K562 (cell line): ENCODE data around the gene INTS1. TPM values are rescaled to one million over a fixed set of nuclear protein-coding genes. Genes with fewer than 3 reads are reported as not detected.

Experiments
- CCAR2 ChIP-seq: fragments of 200-400 bp; formaldehyde crosslinking; IDR thresholded peaks from 2 replicates; pipeline ENCODE4 v1.6.1; 2017; ENCODE audit warnings: mild to moderate bottlenecking, low read depth, low read length
- HMGN3 ChIP-seq: IDR thresholded peaks from 2 replicates; pipeline ENCODE4 v1.6.1; 2011; ENCODE audit warnings: borderline replicate concordance, low read depth, mild to moderate bottlenecking, mixed read lengths, low read length; ENCODE audit not compliant: insufficient read length; ENCODE audit errors: extremely low read depth
- MED1 ChIP-seq: sonication (generic); formaldehyde crosslinking; IDR thresholded peaks from 2 replicates; pipeline ENCODE4 v1.8.1; 2023; ENCODE audit warnings: missing genetic modification reagents, borderline replicate concordance
- POLR2B ChIP-seq: fragments of 450-650 bp; IDR thresholded peaks from 2 replicates; pipeline ENCODE4 v1.6.1; 2018; ENCODE audit warnings: low read depth; ENCODE audit not compliant: partially characterized antibody
- RBM22 ChIP-seq: fragments of 200-400 bp; formaldehyde crosslinking; IDR thresholded peaks from 2 replicates; pipeline ENCODE4 v1.6.1; 2018; ENCODE audit warnings: low read length, low read depth; ENCODE audit not compliant: poor library complexity, severe bottlenecking
- SETDB1 ChIP-seq: IDR thresholded peaks from one replicate; pipeline ENCODE4 v1.6.1; 2012; ENCODE audit warnings: low read length, control low read depth, inconsistent platforms
- SMAD2 ChIP-seq: fragments of 150-350 bp; IDR thresholded peaks from 2 replicates; pipeline ENCODE4 v1.6.1; 2014; ENCODE audit warnings: low read depth, mild to moderate bottlenecking, low read length
- U2AF1 ChIP-seq: fragments of 200-400 bp; formaldehyde crosslinking; optimal IDR thresholded peaks from 2 replicates; pipeline ENCODE3; 2017; ENCODE audit warnings: mild to moderate bottlenecking, low read depth, low read length, moderate library complexity
- U2AF2 ChIP-seq: fragments of 200-400 bp; formaldehyde crosslinking; optimal IDR thresholded peaks from 2 replicates; pipeline ENCODE3; 2017; ENCODE audit warnings: low read depth, mild to moderate bottlenecking, low read length
- ZC3H11A ChIP-seq: IDR thresholded peaks from 2 replicates; pipeline ENCODE4 v1.6.1; 2012; ENCODE audit warnings: low read depth, low read length, improper control_type of control experiment
- ZFPM2 ChIP-seq: fragments of 250-450 bp; sonication (Bioruptor Pico); IDR thresholded peaks from 2 replicates; pipeline ENCODE4 v1.5.1; 2022; ENCODE audit warnings: mild to moderate bottlenecking
- ZKSCAN1 ChIP-seq: fragments of 150-350 bp; IDR thresholded peaks from 2 replicates; pipeline ENCODE4 v1.6.1; 2016; ENCODE audit warnings: low read depth, low read length
- ZNF696 ChIP-seq: fragments of 250-450 bp; sonication (Bioruptor Pico); conservative IDR thresholded peaks from 2 replicates; pipeline ENCODE4 v1.4.0; 2020; ENCODE audit warnings: mild to moderate bottlenecking, moderate library complexity
- polyA plus RNA-seq, 8 experiments: library from polyadenylated mRNA; depleted of rRNA in 4 of 8; stranded (reverse) in 5 of 8; unstranded in 3 of 8; fragments of >200 nt; fragmentation: Nextera tagmentation in 2 of 8; fragmentation: Illumina TruSeq in 1 of 8; extraction: Ambion mirVana in 2 of 8; extraction: Trizol in 1 of 8; gene quantifications; 2 replicates each; pipeline versions ENCODE4 v1.2.1 to v1.2.3, GENCODE V29; 2011 to 2014; ENCODE audit warnings: inconsistent platforms in 1 of 8, missing spikeins in 1 of 8
- total RNA-seq, 7 experiments: library from RNA; depleted of rRNA in 6 of 7; stranded (reverse); fragments of >200 nt in 6 of 7; fragmentation: Illumina TruSeq in 2 of 7; extraction: Trizol in 2 of 7; gene quantifications; 2 replicates each; pipeline versions ENCODE4 v1.2.1 to v1.2.3, GENCODE V29; 2011 to 2021; ENCODE audit warnings: low replicate concordance in 1 of 7
- TF ChIP-seq, protein P1 (sequence below): fragments of 450-650 bp; IDR thresholded peaks from 2 replicates; pipeline ENCODE4 v1.6.1; 2016; ENCODE audit warnings: mild to moderate bottlenecking, moderate library complexity
- TF ChIP-seq, protein P2 (sequence below): IDR thresholded peaks from 3 replicates; pipeline ENCODE4 v1.6.1; 2011; ENCODE audit warnings: borderline replicate concordance, mild to moderate bottlenecking; ENCODE audit not compliant: insufficient read length, insufficient read depth

Gene INTS1
- total and polyA plus RNA-seq, 9 of the 15 experiments (the other 6 are each of a cell fraction or from before 2014, with no cell fraction given): 0.34 to 119 (median 18.5) TPM

DNA sequence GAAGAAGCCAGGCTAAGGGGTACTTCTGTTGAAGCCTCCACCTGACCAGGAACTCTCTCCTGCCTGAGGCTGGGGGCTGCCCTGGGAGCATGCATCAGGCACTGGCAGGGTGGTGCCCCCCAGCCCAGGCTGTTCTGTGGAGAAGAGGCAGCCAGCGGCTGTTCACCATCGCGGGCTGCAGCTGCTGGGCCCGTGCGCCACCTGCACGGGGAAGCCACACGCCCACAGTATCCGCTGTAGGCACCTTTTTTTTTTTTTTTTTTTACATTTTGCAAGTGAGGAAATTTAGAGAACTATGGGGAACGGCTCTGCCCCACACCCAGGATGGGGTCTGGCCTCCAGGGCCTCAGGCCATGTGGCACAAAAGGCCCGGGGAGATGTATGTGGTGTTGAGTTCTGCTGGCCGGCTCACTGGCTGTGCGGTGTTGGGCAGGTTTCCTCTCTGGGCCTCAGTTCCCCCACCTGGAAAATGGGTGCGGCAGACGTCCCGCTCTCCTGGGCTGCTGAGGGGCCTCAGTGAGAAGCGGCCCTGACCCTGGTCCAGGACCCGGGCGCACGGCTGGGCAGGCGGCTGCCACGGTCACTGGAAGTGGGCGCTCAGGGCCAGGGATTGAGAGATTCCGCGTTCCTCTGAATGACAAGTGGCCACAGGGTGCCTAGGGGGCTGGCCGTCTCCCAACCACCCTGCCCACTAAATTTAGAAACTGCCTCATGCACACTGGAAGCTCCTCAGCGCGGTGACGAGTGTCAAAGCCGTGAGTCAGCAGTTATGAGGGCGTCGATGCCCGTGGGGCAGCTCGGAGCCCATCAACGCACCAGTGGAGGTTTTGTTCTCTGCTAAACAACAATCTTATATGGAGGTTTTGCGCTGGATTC lies 8.8 kb upstream of the INTS1 start (continued):
- TF ChIP-seq, protein P1, sequence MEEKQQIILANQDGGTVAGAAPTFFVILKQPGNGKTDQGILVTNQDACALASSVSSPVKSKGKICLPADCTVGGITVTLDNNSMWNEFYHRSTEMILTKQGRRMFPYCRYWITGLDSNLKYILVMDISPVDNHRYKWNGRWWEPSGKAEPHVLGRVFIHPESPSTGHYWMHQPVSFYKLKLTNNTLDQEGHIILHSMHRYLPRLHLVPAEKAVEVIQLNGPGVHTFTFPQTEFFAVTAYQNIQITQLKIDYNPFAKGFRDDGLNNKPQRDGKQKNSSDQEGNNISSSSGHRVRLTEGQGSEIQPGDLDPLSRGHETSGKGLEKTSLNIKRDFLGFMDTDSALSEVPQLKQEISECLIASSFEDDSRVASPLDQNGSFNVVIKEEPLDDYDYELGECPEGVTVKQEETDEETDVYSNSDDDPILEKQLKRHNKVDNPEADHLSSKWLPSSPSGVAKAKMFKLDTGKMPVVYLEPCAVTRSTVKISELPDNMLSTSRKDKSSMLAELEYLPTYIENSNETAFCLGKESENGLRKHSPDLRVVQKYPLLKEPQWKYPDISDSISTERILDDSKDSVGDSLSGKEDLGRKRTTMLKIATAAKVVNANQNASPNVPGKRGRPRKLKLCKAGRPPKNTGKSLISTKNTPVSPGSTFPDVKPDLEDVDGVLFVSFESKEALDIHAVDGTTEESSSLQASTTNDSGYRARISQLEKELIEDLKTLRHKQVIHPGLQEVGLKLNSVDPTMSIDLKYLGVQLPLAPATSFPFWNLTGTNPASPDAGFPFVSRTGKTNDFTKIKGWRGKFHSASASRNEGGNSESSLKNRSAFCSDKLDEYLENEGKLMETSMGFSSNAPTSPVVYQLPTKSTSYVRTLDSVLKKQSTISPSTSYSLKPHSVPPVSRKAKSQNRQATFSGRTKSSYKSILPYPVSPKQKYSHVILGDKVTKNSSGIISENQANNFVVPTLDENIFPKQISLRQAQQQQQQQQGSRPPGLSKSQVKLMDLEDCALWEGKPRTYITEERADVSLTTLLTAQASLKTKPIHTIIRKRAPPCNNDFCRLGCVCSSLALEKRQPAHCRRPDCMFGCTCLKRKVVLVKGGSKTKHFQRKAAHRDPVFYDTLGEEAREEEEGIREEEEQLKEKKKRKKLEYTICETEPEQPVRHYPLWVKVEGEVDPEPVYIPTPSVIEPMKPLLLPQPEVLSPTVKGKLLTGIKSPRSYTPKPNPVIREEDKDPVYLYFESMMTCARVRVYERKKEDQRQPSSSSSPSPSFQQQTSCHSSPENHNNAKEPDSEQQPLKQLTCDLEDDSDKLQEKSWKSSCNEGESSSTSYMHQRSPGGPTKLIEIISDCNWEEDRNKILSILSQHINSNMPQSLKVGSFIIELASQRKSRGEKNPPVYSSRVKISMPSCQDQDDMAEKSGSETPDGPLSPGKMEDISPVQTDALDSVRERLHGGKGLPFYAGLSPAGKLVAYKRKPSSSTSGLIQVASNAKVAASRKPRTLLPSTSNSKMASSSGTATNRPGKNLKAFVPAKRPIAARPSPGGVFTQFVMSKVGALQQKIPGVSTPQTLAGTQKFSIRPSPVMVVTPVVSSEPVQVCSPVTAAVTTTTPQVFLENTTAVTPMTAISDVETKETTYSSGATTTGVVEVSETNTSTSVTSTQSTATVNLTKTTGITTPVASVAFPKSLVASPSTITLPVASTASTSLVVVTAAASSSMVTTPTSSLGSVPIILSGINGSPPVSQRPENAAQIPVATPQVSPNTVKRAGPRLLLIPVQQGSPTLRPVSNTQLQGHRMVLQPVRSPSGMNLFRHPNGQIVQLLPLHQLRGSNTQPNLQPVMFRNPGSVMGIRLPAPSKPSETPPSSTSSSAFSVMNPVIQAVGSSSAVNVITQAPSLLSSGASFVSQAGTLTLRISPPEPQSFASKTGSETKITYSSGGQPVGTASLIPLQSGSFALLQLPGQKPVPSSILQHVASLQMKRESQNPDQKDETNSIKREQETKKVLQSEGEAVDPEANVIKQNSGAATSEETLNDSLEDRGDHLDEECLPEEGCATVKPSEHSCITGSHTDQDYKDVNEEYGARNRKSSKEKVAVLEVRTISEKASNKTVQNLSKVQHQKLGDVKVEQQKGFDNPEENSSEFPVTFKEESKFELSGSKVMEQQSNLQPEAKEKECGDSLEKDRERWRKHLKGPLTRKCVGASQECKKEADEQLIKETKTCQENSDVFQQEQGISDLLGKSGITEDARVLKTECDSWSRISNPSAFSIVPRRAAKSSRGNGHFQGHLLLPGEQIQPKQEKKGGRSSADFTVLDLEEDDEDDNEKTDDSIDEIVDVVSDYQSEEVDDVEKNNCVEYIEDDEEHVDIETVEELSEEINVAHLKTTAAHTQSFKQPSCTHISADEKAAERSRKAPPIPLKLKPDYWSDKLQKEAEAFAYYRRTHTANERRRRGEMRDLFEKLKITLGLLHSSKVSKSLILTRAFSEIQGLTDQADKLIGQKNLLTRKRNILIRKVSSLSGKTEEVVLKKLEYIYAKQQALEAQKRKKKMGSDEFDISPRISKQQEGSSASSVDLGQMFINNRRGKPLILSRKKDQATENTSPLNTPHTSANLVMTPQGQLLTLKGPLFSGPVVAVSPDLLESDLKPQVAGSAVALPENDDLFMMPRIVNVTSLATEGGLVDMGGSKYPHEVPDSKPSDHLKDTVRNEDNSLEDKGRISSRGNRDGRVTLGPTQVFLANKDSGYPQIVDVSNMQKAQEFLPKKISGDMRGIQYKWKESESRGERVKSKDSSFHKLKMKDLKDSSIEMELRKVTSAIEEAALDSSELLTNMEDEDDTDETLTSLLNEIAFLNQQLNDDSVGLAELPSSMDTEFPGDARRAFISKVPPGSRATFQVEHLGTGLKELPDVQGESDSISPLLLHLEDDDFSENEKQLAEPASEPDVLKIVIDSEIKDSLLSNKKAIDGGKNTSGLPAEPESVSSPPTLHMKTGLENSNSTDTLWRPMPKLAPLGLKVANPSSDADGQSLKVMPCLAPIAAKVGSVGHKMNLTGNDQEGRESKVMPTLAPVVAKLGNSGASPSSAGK: peak; percentile 45
- TF ChIP-seq RBM22: no peak
- TF ChIP-seq CCAR2: no peak
- TF ChIP-seq SMAD2: no peak
- no peak for TF ChIP-seq MED1 (CRISPR knock-in tag)
- TF ChIP-seq ZKSCAN1: no peak
- TF ChIP-seq ZC3H11A: no peak
- TF ChIP-seq U2AF2: no peak
- no peak for TF ChIP-seq U2AF1
- TF ChIP-seq, protein P2, sequence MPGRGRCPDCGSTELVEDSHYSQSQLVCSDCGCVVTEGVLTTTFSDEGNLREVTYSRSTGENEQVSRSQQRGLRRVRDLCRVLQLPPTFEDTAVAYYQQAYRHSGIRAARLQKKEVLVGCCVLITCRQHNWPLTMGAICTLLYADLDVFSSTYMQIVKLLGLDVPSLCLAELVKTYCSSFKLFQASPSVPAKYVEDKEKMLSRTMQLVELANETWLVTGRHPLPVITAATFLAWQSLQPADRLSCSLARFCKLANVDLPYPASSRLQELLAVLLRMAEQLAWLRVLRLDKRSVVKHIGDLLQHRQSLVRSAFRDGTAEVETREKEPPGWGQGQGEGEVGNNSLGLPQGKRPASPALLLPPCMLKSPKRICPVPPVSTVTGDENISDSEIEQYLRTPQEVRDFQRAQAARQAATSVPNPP: no peak
- TF ChIP-seq SETDB1: no peak
- TF ChIP-seq ZNF696 (CRISPR knock-in tag): no peak
- TF ChIP-seq ZFPM2 (CRISPR knock-in tag): no peak
- TF ChIP-seq HMGN3: no peak
- no peak for TF ChIP-seq POLR2B
